Fibroblast of lung (primary cell): ENCODE results near the gene TAPBPL. TPM values are rescaled to one million over a fixed set of nuclear protein-coding genes. Genes with fewer than 3 reads are reported as not detected.
"Not testable (repeated sequence)": the region's sequence is repeated elsewhere in the genome, so short reads cannot be mapped to it uniquely, and the experiment has no call there.

Experiments used
- DNase-seq, 2 donors: peaks; one replicate each; pipeline versions ENCODE4 v3.0.0 to v3.0.0-alpha.2; 2010; ENCODE audit warnings: low read depth in 2 of 2
- H2AFZ ChIP-seq: 2 replicates; pipeline ENCODE4 v1.5.1; 2012; ENCODE audit warnings: low read length, control low read depth, inconsistent platforms
- H3K27ac ChIP-seq: 2 replicates; pipeline ENCODE4 v1.5.1; 2011; ENCODE audit warnings: low read length, control low read depth; ENCODE audit not compliant: insufficient read depth
- H3K27me3 ChIP-seq: 2 replicates; pipeline ENCODE4 v1.5.1; 2011; ENCODE audit warnings: mild to moderate bottlenecking, low read length; ENCODE audit not compliant: control insufficient read depth, insufficient read depth
- H3K36me3 ChIP-seq: 2 replicates; pipeline ENCODE4 v1.5.1; 2011; ENCODE audit warnings: low read length; ENCODE audit not compliant: control insufficient read depth, insufficient read depth
- H3K4me1 ChIP-seq: 2 replicates; pipeline ENCODE4 v1.5.1; 2011; ENCODE audit warnings: low read length; ENCODE audit not compliant: control insufficient read depth, insufficient read depth; ENCODE audit errors: extremely low read depth
- H3K4me2 ChIP-seq: 2 replicates; pipeline ENCODE4 v1.5.1; 2011; ENCODE audit warnings: low read length, control low read depth; ENCODE audit not compliant: insufficient read depth; ENCODE audit errors: extremely low read depth
- H3K4me3 ChIP-seq, 4 experiments: fragments of 200-600 bp in 1 of 4; sonication (generic) in 1 of 4; replicated peaks in 1 of 4; 2 replicates each; pipeline ENCODE4 v1.5.1; 2011 to 2016; ENCODE audit warnings: low read length in 4 of 4, low read depth in 3 of 4, mild to moderate bottlenecking in 3 of 4, control low read depth in 2 of 4, inconsistent platforms in 1 of 4, mixed read lengths in 1 of 4; ENCODE audit not compliant: insufficient read depth in 1 of 4; ENCODE audit errors: control extremely low read depth in 1 of 4
- H3K79me2 ChIP-seq: 2 replicates; pipeline ENCODE4 v1.5.1; 2012; ENCODE audit warnings: mild to moderate bottlenecking, low read length, inconsistent platforms; ENCODE audit not compliant: control insufficient read depth, insufficient read depth
- H3K9ac ChIP-seq: 2 replicates; pipeline ENCODE4 v1.5.1; 2011; ENCODE audit warnings: mild to moderate bottlenecking, low read length, control low read depth; ENCODE audit not compliant: insufficient read depth
- H3K9me3 ChIP-seq: 2 replicates; pipeline ENCODE4 v1.5.1; 2012; ENCODE audit warnings: low read depth, low read length; ENCODE audit not compliant: control insufficient read depth, insufficient read depth
- H4K20me1 ChIP-seq: 2 replicates; pipeline ENCODE4 v1.5.1; 2011; ENCODE audit warnings: low read length; ENCODE audit not compliant: control insufficient read depth, insufficient read depth; ENCODE audit errors: extremely low read depth
- EZH2 ChIP-seq: IDR thresholded peaks from 2 replicates; pipeline ENCODE4 v1.5.1; 2012; ENCODE audit warnings: low read length, control low read depth, mild to moderate bottlenecking; ENCODE audit errors: missing control alignments
- polyA plus RNA-seq, 2 donors: library from polyadenylated mRNA; depleted of rRNA in 1 of 2; stranded (reverse) in 1 of 2; unstranded in 1 of 2; fragments of >200 nt; gene quantifications; 2 replicates each; pipeline ENCODE4 v1.2.1, GENCODE V29; 2011 to 2012; ENCODE audit warnings: missing spikeins in 1 of 2
- total RNA-seq: library from RNA; depleted of rRNA; stranded (reverse); fragments of >200 nt; gene quantifications from 2 replicates; pipeline ENCODE4 v1.2.1, GENCODE V29; 2014
- TF ChIP-seq, protein P1 (sequence below), 2 donors: IDR thresholded peaks in 1 of 2; conservative IDR thresholded peaks in 1 of 2; 1 replicate in 1 of 2; 2 replicates in 1 of 2; pipeline ENCODE4 v1.5.1; 2011 to 2012; ENCODE audit warnings: low read length in 2 of 2, control low read depth in 1 of 2, inconsistent platforms in 1 of 2, low read depth in 1 of 2, mild to moderate bottlenecking in 1 of 2

Gene TAPBPL
- total and polyA plus RNA-seq, 2 donors (not counting 1 experiment from before 2014, with no cell fraction given) = 14.0 to 17.3 TPM

DNA sequence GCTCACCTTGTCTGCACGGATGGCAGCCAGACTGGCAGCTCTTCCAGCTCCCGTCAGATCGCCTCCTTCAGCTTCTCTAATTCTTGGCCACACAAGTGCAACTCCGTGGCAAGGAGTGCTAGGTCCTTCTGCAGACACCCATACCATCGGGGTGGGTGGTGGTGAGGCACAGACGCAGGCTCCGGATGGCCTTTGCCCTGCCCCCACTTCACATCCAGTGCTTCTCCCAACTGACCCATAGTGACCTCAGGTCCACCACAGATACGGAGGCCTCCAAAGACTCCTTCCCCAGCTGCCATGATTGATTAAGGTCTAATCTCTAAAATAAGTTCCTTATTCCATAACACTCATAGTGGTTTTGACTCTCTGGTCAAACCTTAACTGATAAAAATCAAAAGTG, 27.0 kb upstream of the TAPBPL start:
- Histone ChIP-seq H3K9me3 (no peaks in the 10 kb centered on the region), H3K27me3 (no peaks in the 10 kb centered on the region), H3K36me3 (no peaks in the 10 kb centered on the region), H3K4me3 (no peak overlapping the region), H3K4me1 (no peaks in the 10 kb centered on the region), H3K27ac (no peak overlapping the region), H2AFZ (no peak overlapping the region), H3K4me2 (no peak overlapping the region), H3K9ac (no peak overlapping the region), H3K79me2 (no peaks in the 10 kb centered on the region), H4K20me1 (no peaks in the 10 kb centered on the region)
- TF ChIP-seq, protein P1, sequence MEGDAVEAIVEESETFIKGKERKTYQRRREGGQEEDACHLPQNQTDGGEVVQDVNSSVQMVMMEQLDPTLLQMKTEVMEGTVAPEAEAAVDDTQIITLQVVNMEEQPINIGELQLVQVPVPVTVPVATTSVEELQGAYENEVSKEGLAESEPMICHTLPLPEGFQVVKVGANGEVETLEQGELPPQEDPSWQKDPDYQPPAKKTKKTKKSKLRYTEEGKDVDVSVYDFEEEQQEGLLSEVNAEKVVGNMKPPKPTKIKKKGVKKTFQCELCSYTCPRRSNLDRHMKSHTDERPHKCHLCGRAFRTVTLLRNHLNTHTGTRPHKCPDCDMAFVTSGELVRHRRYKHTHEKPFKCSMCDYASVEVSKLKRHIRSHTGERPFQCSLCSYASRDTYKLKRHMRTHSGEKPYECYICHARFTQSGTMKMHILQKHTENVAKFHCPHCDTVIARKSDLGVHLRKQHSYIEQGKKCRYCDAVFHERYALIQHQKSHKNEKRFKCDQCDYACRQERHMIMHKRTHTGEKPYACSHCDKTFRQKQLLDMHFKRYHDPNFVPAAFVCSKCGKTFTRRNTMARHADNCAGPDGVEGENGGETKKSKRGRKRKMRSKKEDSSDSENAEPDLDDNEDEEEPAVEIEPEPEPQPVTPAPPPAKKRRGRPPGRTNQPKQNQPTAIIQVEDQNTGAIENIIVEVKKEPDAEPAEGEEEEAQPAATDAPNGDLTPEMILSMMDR (conservative IDR thresholded peaks at IDR 0.05 in 1 of 2, IDR thresholded peaks at IDR 0.05 in 1 of 2; ENCODE audit: low read depth in 1 of 2, low read length in 2 of 2) = no peak
- no peak for TF ChIP-seq EZH2
- no peak for DNase-seq

DNA sequence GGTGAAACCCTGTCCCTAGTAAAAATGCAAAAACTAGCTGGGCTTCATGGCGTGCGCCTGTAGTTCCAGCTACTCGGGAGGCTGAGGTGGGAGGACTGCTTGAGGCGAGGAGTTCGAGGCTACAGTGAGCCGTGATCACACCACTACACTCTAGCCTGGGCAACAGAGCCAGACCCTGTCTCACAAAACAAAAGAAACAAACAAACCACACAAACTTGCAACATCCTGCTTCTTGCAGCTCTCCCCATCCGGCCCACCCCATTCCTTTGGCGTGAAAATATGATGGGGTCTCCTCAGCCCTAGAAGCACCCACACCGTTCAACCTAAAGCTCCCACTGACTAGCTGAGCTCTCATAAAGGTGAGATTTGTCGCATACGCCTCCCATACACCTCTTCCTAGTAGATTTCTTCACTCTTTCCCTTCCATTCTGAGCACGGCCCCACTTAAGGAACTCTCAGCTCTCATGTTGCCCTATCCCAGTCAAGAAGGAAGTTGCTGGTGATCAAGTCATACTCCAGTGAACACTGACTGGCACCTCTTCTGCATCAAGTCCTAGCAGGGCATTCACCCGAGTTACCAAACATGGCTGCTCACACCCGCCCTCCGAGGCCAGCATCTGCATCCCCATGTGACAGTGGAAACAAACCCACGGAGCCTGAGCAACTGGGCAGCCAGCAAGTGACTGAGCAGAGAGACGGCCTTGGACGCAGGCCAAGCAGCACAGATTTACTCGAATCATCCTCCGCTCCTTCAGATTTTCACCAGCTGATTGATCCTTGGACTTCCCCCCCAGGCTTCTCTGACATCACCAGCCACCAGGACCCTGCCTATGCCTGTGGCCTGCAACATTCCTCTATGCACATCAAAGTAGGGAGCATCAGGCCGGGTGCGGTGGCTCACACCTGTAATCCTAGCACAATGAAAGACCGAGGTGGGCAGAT, 26.0 kb upstream of the TAPBPL start:
- peaks cover 4% of the 10 kb centered on the region for H3K4me1 ChIP-seq
- no peaks in the 10 kb centered on the region for H3K36me3 ChIP-seq
- no peaks in the 10 kb centered on the region for H3K27me3 ChIP-seq
- no peak overlapping the region for H3K4me3 ChIP-seq
- H3K9ac ChIP-seq = no peak overlapping the region
- no peaks in the 10 kb centered on the region for H3K79me2 ChIP-seq
- TF ChIP-seq EZH2 = no peak
- TF ChIP-seq, protein P1 (conservative IDR thresholded peaks at IDR 0.05 in 1 of 2, IDR thresholded peaks at IDR 0.05 in 1 of 2; ENCODE audit: low read depth in 1 of 2, low read length in 2 of 2) = no peak
- no peak overlapping the region for H3K27ac ChIP-seq
- no peak overlapping the region for H3K4me2 ChIP-seq
- H4K20me1 ChIP-seq = no peaks in the 10 kb centered on the region
- no peak for DNase-seq
- no peak overlapping the region for H2AFZ ChIP-seq
- H3K9me3 ChIP-seq = no peaks in the 10 kb centered on the region

DNA sequence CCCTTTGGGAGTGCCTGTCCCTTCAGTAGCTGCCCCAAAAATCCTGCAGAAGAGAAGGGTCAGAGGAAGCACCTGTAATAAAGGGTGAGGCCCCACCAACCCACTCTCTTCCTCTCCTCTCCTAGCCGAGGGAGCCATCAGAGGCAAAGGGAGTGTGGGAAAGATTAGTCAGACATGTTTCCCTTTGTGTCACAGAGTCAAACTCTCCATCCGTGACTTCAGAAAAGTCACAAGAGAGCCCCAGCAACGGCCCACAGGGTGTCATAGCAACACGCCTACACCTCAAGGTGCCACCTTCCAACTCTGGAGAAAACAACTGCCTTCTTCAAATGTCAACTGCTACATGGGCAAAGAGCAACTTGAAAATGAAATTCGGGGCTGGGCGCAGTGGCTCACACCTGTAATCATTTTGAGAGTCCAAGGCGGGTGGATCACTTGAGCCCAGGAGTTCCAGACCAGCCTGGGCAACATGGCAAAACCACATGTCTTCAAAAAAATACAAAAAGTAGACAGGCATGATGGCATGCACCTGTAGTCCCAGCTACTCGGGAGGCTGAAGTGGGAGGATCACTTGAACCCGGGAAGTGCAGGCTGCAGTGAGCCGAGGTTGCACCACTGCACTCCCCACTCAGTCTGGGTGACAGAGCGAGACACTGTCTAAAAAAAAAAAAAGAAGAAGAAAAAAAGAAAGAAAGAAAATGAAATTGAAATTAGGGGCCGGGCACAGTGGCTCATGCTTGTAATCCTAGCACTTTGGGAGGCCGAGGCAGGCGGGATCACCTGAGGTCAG, 24.8 kb upstream of the TAPBPL start:
- H3K4me3 ChIP-seq = no peak overlapping the region
- H3K27ac ChIP-seq = no peak overlapping the region
- peaks cover 13% of the 10 kb centered on the region for H3K4me1 ChIP-seq
- H2AFZ ChIP-seq = no peak overlapping the region
- H3K27me3 ChIP-seq = no peaks in the 10 kb centered on the region
- no peak overlapping the region for H3K9ac ChIP-seq
- H3K79me2 ChIP-seq = no peaks in the 10 kb centered on the region
- H4K20me1 ChIP-seq = no peaks in the 10 kb centered on the region
- no peaks in the 10 kb centered on the region for H3K36me3 ChIP-seq
- no peak overlapping the region for H3K4me2 ChIP-seq
- H3K9me3 ChIP-seq = no peaks in the 10 kb centered on the region
- no peak for TF ChIP-seq EZH2
- DNase-seq = no peak

DNA sequence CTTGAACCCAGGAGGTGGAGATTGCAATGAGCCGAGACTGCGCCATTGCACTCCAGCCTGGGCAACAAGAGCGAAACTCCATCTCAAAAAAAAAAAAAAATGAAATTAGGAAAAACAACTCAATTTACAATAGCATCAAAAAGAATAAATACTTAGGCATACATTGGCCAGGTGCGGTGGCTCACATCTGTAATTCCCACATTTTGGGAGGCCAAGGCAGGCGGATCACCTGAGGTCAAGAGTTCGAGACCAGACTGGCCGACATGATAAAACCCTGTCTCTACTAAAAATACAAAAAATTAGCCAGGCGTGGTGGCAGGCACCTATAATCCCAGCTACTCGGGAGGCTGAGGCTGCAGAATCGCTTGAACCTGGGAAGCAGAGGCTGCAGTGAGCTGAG, 24.0 kb upstream of the TAPBPL start:
- H3K4me1 ChIP-seq = peaks cover 13% of the 10 kb centered on the region
- not testable (repeated sequence) for H3K9me3 ChIP-seq, H3K27me3 ChIP-seq, H3K4me2 ChIP-seq, DNase-seq, H2AFZ ChIP-seq, H3K79me2 ChIP-seq, H3K36me3 ChIP-seq, H3K27ac ChIP-seq, H3K9ac ChIP-seq, H4K20me1 ChIP-seq, H3K4me3 ChIP-seq
